ENCODE data around the gene LNX2.

Gene LNX2

GRCh38 chr13:27510082-27510481 lies 110.2 kb downstream of the LNX2 start:
- TF ChIP-seq EZH2phosphoT487 (IDR thresholded peaks at IDR 0.05; ENCODE audit: borderline replicate concordance) (no peak), CTCF (conservative IDR thresholded peaks at IDR 0.05; ENCODE audit: low read length) (no peak)
- H3K9ac ChIP-seq (ENCODE audit: low read depth, low read length, poor library complexity, severe bottlenecking) = no peak overlapping the region
- H2AFZ ChIP-seq (ENCODE audit: low read length) = no peak overlapping the region
- no peak overlapping the region for H3K4me3 ChIP-seq (ENCODE audit: low read length, poor library complexity, severe bottlenecking)
- no peaks in the 10 kb centered on the region for H3K79me2 ChIP-seq (ENCODE audit: insufficient read depth, low read length)
- no peaks in the 10 kb centered on the region for H3K27me3 ChIP-seq (ENCODE audit: insufficient read depth, low read length, poor library complexity, severe bottlenecking)
- no peaks in the 10 kb centered on the region for H3K4me1 ChIP-seq (ENCODE audit: insufficient read depth, low read length, poor library complexity, severe bottlenecking)
- no peaks in the 10 kb centered on the region for H3K36me3 ChIP-seq (ENCODE audit: insufficient read depth, low read length)
- H3K4me2 ChIP-seq (ENCODE audit: low read depth, low read length, poor library complexity, severe bottlenecking) = no peak overlapping the region
- H3K9me2 ChIP-seq (replicated peaks; ENCODE audit: low read depth, low read length) = no peaks in the 10 kb centered on the region
- no peaks in the 10 kb centered on the region for H3F3A ChIP-seq (ENCODE audit: low read depth)
- H4K20me1 ChIP-seq (ENCODE audit: insufficient read depth, low read length, poor library complexity, severe bottlenecking) = no peaks in the 10 kb centered on the region
- H3K9me3 ChIP-seq (ENCODE audit: insufficient read depth, low read depth, low read length) = no peaks in the 10 kb centered on the region

- Histone ChIP-seq H2AFZ (ENCODE audit: low read length) (no peak overlapping the region), H3F3A (ENCODE audit: low read depth) (no peaks in the 10 kb centered on the region), H3K36me3 (ENCODE audit: insufficient read depth, low read length) (no peaks in the 10 kb centered on the region), H3K27me3 (ENCODE audit: insufficient read depth, low read length, poor library complexity, severe bottlenecking) (no peaks in the 10 kb centered on the region), H3K4me1 (ENCODE audit: insufficient read depth, low read length, poor library complexity, severe bottlenecking) (no peaks in the 10 kb centered on the region), H3K79me2 (ENCODE audit: insufficient read depth, low read length) (no peaks in the 10 kb centered on the region), H3K9ac (ENCODE audit: low read depth, low read length, poor library complexity, severe bottlenecking) (no peak overlapping the region), H4K20me1 (ENCODE audit: insufficient read depth, low read length, poor library complexity, severe bottlenecking) (no peaks in the 10 kb centered on the region), H3K9me3 (ENCODE audit: insufficient read depth, low read depth, low read length) (no peaks in the 10 kb centered on the region), H3K9me2 (replicated peaks; ENCODE audit: low read depth, low read length) (no peaks in the 10 kb centered on the region), H3K4me3 (ENCODE audit: low read length, poor library complexity, severe bottlenecking) (no peak overlapping the region), H3K4me2 (ENCODE audit: low read depth, low read length, poor library complexity, severe bottlenecking) (no peak overlapping the region)
- no peak for TF ChIP-seq EZH2phosphoT487 (IDR thresholded peaks at IDR 0.05; ENCODE audit: borderline replicate concordance)
- no peak for TF ChIP-seq CTCF (conservative IDR thresholded peaks at IDR 0.05; ENCODE audit: low read length)
These were observed 111.5 kb downstream of the LNX2 start for GRCh38 chr13:27508802-27509201.

GRCh38 chr13:27505792-27506191 lies 114.5 kb downstream of the LNX2 start:
- H3K9me2 ChIP-seq (replicated peaks; ENCODE audit: low read depth, low read length) = no peaks in the 10 kb centered on the region
- H3K9ac ChIP-seq (ENCODE audit: low read depth, low read length, poor library complexity, severe bottlenecking) = no peak overlapping the region
- H3F3A ChIP-seq (ENCODE audit: low read depth) = no peaks in the 10 kb centered on the region
- H3K4me3 ChIP-seq (ENCODE audit: low read length, poor library complexity, severe bottlenecking) = no peak overlapping the region
- no peak overlapping the region for H3K4me2 ChIP-seq (ENCODE audit: low read depth, low read length, poor library complexity, severe bottlenecking)
- H3K27me3 ChIP-seq (ENCODE audit: insufficient read depth, low read length, poor library complexity, severe bottlenecking) = no peaks in the 10 kb centered on the region
- no peak overlapping the region for H2AFZ ChIP-seq (ENCODE audit: low read length)
- H3K36me3 ChIP-seq (ENCODE audit: insufficient read depth, low read length) = no peaks in the 10 kb centered on the region
- TF ChIP-seq CTCF (conservative IDR thresholded peaks at IDR 0.05; ENCODE audit: low read length) = no peak
- no peak for TF ChIP-seq EZH2phosphoT487 (IDR thresholded peaks at IDR 0.05; ENCODE audit: borderline replicate concordance)
- no peaks in the 10 kb centered on the region for H3K4me1 ChIP-seq (ENCODE audit: insufficient read depth, low read length, poor library complexity, severe bottlenecking)
- H3K79me2 ChIP-seq (ENCODE audit: insufficient read depth, low read length) = no peaks in the 10 kb centered on the region
- H3K9me3 ChIP-seq (ENCODE audit: insufficient read depth, low read depth, low read length) = no peaks in the 10 kb centered on the region
- H4K20me1 ChIP-seq (ENCODE audit: insufficient read depth, low read length, poor library complexity, severe bottlenecking) = no peaks in the 10 kb centered on the region

Measured in Loucy (cell line).